HEK293 (cell line): Measurements from ENCODE around the gene TAMALIN.
A peak's percentile ranks its signal among the peaks of the same experiment; 100 is the strongest.

ENCODE experiments used
- ATF2 ChIP-seq: fragments of 450-650 bp; formaldehyde crosslinking; IDR thresholded peaks from 2 replicates; pipeline ENCODE4 v1.5.1; 2016; ENCODE audit warnings: missing biosample characterization, missing genetic modification characterization, low read depth
- CTCF ChIP-seq: fragments of 450-650 bp; formaldehyde crosslinking; IDR thresholded peaks from 2 replicates; pipeline ENCODE4 v1.5.1; 2016; ENCODE audit warnings: missing biosample characterization, missing genetic modification characterization
- HOXA7 ChIP-seq: sonication (generic); formaldehyde crosslinking; IDR thresholded peaks from 2 replicates; pipeline ENCODE4 v1.8.1; 2022; ENCODE audit warnings: missing genetic modification reagents, borderline replicate concordance
- KLF10 ChIP-seq: fragments of 450-650 bp; IDR thresholded peaks from 2 replicates; pipeline ENCODE4 v1.5.1; 2018; ENCODE audit warnings: missing biosample characterization, mild to moderate bottlenecking, missing genetic modification characterization
- PRDM1 ChIP-seq: fragments of 450-650 bp; formaldehyde crosslinking; IDR thresholded peaks from 2 replicates; pipeline ENCODE4; 2016; ENCODE audit warnings: missing biosample characterization, missing genetic modification characterization
- SP2 ChIP-seq: fragments of 450-650 bp; formaldehyde crosslinking; IDR thresholded peaks from 2 replicates; pipeline ENCODE4 v1.5.1; 2016; ENCODE audit warnings: missing biosample characterization, missing genetic modification characterization
- ZBTB1 ChIP-seq: fragments of 450-650 bp; formaldehyde crosslinking; IDR thresholded peaks from 2 replicates; pipeline ENCODE4 v1.5.1; 2016; ENCODE audit warnings: missing biosample characterization, missing genetic modification characterization
- ZFP3 ChIP-seq: fragments of 450-650 bp; formaldehyde crosslinking; IDR thresholded peaks from 2 replicates; pipeline ENCODE4 v1.5.1; 2016; ENCODE audit warnings: low read depth, missing biosample characterization, missing genetic modification characterization
- ZNF175 ChIP-seq: fragments of 450-650 bp; formaldehyde crosslinking; IDR thresholded peaks from 2 replicates; pipeline ENCODE4 v1.5.1; 2016; ENCODE audit warnings: missing biosample characterization, missing genetic modification characterization
- ZNF274 ChIP-seq, 2 experiments: fragments of 200-500 bp in 1 of 2; fragments of 450-650 bp in 1 of 2; sonication (Bioruptor generic) in 1 of 2; formaldehyde crosslinking in 1 of 2; IDR thresholded peaks; 2 replicates each; pipeline versions ENCODE4 v1.5.1 to v1.6.1; 2014 to 2016; ENCODE audit warnings: borderline replicate concordance in 1 of 2, inconsistent platforms in 1 of 2, low read length in 1 of 2, missing biosample characterization in 1 of 2, missing genetic modification characterization in 1 of 2
- ZNF549 ChIP-seq: fragments of 450-650 bp; IDR thresholded peaks from 2 replicates; pipeline ENCODE4 v1.5.1; 2018; ENCODE audit warnings: missing biosample characterization, missing genetic modification characterization, mild to moderate bottlenecking, inconsistent platforms, moderate library complexity
- ZNF843 ChIP-seq: fragments of 450-650 bp; formaldehyde crosslinking; IDR thresholded peaks from 2 replicates; pipeline ENCODE4 v1.5.1; 2016; ENCODE audit warnings: missing biosample characterization, missing genetic modification characterization
- ZSCAN18 ChIP-seq: fragments of 450-650 bp; formaldehyde crosslinking; IDR thresholded peaks from 2 replicates; pipeline ENCODE4 v1.5.1; 2016; ENCODE audit warnings: missing biosample characterization, missing genetic modification characterization

GRCh38 chr12:52052468-52053186, 45.9 kb downstream of the TAMALIN start:
- no peak for TF ChIP-seq ZNF175 (tag by site-specific recombination)
- no peak for TF ChIP-seq ATF2 (tag by site-specific recombination)
- TF ChIP-seq ZFP3 (tag by site-specific recombination), result no peak
- TF ChIP-seq ZBTB1 (tag by site-specific recombination), result no peak
- no peak for TF ChIP-seq CTCF (tag by site-specific recombination)
- TF ChIP-seq SP2 (tag by site-specific recombination), result peak; percentile 56; the same call in 1 of the 2 replicates
- no peak for TF ChIP-seq ZNF549 (tag by site-specific recombination)
- TF ChIP-seq ZSCAN18, result no peak
- no peak for TF ChIP-seq PRDM1 (tag by site-specific recombination)
- no peak for TF ChIP-seq ZNF843
- TF ChIP-seq ZNF274 (IDR thresholded peaks at IDR 0.05; ENCODE audit: low read length), result no peak
- no peak for TF ChIP-seq ZNF274 (tag by site-specific recombination; IDR thresholded peaks at IDR 0.05; ENCODE audit: borderline replicate concordance)
- no peak for TF ChIP-seq KLF10 (tag by site-specific recombination)
- no peak for TF ChIP-seq HOXA7 (CRISPR knock-in tag)
